ENCODE data around the gene PTPN11.
"Not testable (repeated sequence)": the region's sequence is repeated elsewhere in the genome, so short reads cannot be mapped to it uniquely, and the experiment has no call there.

The PTPN11 gene

GRCh38 chr12:112448165-112448564 lies 29.4 kb downstream of the PTPN11 start:
- not testable (repeated sequence) for DNase-seq (ENCODE audit: low spot score)

GRCh38 chr12:112450725-112451124 lies 32.0 kb downstream of the PTPN11 start:
- DNase-seq (ENCODE audit: low spot score), result no peak

- DNase-seq (ENCODE audit: low spot score), result no peak
Measured at GRCh38 chr12:112456029-112456428, 37.3 kb downstream of the PTPN11 start.

GRCh38 chr12:112457142-112457541 lies 38.4 kb downstream of the PTPN11 start:
- not testable (repeated sequence) for DNase-seq (ENCODE audit: low spot score)

- no peak for DNase-seq (ENCODE audit: low spot score)
Measured at GRCh38 chr12:112458330-112458729, 39.6 kb downstream of the PTPN11 start.

- DNase-seq (ENCODE audit: low spot score), result no peak
Measured at GRCh38 chr12:112458751-112459150, 40.0 kb downstream of the PTPN11 start.

GRCh38 chr12:112463478-112463877 lies 44.7 kb downstream of the PTPN11 start:
- DNase-seq (ENCODE audit: low spot score), result no peak

GRCh38 chr12:112464605-112465004 lies 45.9 kb downstream of the PTPN11 start:
- no peak for DNase-seq (ENCODE audit: low spot score)

GRCh38 chr12:112466011-112466422 lies 47.3 kb downstream of the PTPN11 start:
- no peak for DNase-seq (ENCODE audit: low spot score)

GRCh38 chr12:112466835-112467234 lies 48.1 kb downstream of the PTPN11 start:
- DNase-seq (ENCODE audit: low spot score), result no peak

- DNase-seq (ENCODE audit: low spot score), result no peak
Measured at GRCh38 chr12:112468046-112468445, 49.3 kb downstream of the PTPN11 start.

- DNase-seq (ENCODE audit: low spot score), result peak; percentile 14
Measured at GRCh38 chr12:112473056-112473455, 54.3 kb downstream of the PTPN11 start.

GRCh38 chr12:112479413-112479812 lies 60.7 kb downstream of the PTPN11 start:
- DNase-seq (ENCODE audit: low spot score), result no peak

- no peak for DNase-seq (ENCODE audit: low spot score)
Measured at GRCh38 chr12:112480931-112481330, 62.2 kb downstream of the PTPN11 start.

GRCh38 chr12:112482733-112483132 lies 64.0 kb downstream of the PTPN11 start:
- DNase-seq (ENCODE audit: low spot score), result no peak

GRCh38 chr12:112486361-112486760 lies 67.6 kb downstream of the PTPN11 start:
- no peak for DNase-seq (ENCODE audit: low spot score)

GRCh38 chr12:112488257-112488876 lies 69.6 kb downstream of the PTPN11 start:
- DNase-seq (ENCODE audit: low spot score), result no peak

- no peak for DNase-seq (ENCODE audit: low spot score)
Measured at GRCh38 chr12:112489456-112489855, 70.7 kb downstream of the PTPN11 start.

- DNase-seq (ENCODE audit: low spot score), result no peak
Measured at GRCh38 chr12:112496496-112496895, 77.7 kb downstream of the PTPN11 start.

GRCh38 chr12:112498580-112498979 lies 79.8 kb downstream of the PTPN11 start:
- DNase-seq (ENCODE audit: low spot score), result no peak

GRCh38 chr12:112503512-112503911 lies 84.8 kb downstream of the PTPN11 start:
- no peak for DNase-seq (ENCODE audit: low spot score)

- no peak for DNase-seq (ENCODE audit: low spot score)
Measured at GRCh38 chr12:112506513-112507166, 87.9 kb downstream of the PTPN11 start.

GRCh38 chr12:112513471-112513870 lies 94.7 kb downstream of the PTPN11 start:
- no peak for DNase-seq (ENCODE audit: low spot score)

GRCh38 chr12:112514456-112514855 lies 95.7 kb downstream of the PTPN11 start:
- DNase-seq (ENCODE audit: low spot score), result no peak
